ENCODE data around the gene LSMEM2. TPM values are rescaled to one million over a fixed set of nuclear protein-coding genes. Genes with fewer than 3 reads are reported as not detected.
A peak's percentile ranks its signal among the peaks of the same experiment; 100 is the strongest.
"Not testable (repeated sequence)": the region's sequence is repeated elsewhere in the genome, so short reads cannot be mapped to it uniquely, and the experiment has no call there.

LSMEM2 gene
- polyA plus RNA-seq, 1 donor: 0.58 TPM

- DNase-seq: no peak
Measured at GRCh38 chr3:50264964-50265485, 13.9 kb upstream of the LSMEM2 start.

DNA sequence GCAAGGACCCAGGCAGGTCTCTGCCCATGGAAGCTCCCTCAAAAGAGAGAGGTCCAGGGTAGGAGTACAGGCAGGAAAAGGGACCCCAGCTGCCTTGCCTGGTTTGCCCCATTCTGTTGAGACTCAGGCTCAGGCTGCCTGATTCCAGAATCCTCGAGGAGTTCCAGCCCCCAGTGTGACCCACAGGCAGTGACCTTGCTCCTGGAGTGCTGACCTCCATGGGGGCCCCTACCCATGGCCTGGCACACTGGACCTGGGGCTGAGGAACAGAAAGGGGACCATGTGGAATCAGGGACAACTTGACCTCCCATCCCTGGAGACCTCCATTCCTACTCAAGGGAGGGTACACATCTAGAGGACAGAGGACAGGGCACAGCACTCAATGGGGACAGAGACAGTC, 13.3 kb upstream of the LSMEM2 start:
- DNase-seq: no peak

- no peak for DNase-seq
Measured at GRCh38 chr3:50266017-50266416, 12.9 kb upstream of the LSMEM2 start.

DNA sequence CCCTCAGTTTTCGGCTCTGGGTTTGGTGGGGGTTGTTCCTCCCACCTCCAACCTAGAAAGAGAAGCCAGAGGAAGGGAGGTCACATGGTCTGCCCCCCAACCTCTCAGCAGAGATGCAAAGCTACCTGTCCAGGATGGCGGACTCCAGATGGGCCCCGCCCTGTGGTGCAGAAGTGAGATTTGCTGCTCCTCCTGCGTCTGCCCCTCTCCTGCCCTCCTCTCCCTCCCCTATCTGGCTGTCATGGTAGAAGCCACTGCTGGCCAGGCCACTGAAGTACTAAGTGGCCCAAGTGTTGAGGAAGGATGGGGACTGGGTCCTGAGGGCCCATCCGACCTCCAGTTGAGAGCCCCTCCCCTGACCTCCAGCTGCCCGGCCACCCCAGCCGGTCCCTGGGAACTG, 12.1 kb upstream of the LSMEM2 start:
- no peak for DNase-seq

DNA sequence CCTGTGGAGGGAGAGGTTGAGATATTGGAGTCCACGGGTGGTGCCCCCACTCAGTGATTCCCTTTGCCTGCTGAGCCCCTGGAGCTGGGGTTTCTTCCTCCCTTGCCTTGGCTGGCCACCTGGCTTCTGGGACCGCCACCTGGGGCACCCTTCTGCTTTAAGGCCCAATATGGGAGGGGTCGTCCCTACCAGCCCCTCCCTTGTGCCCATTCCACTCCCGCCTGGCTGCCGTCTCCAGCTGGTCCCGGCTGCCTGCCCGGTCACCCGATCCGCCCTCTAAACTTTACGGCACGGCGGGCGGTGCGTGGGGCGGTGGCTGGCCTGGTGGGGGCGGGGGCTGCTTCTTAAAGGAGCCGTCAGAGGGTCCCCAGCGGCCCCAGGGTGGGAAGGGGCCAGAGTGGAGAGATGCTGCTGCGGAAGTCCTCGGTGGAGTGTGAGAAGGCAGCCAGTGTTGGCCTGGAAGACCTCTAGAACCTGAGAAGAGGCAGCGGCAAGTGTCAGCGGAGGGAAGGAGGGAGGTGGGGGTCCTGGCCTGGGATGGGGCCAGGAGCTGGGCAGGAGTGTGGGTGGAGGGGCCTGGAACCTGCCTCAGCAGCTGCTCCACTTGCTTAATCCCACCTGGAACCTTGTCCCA, 11.5 kb upstream of the LSMEM2 start:
- DNase-seq: peak; percentile 73

- DNase-seq: no peak
Measured at GRCh38 chr3:50268276-50268675, 10.6 kb upstream of the LSMEM2 start.

- DNase-seq: no peak
Measured at GRCh38 chr3:50268703-50269451, 10.0 kb upstream of the LSMEM2 start, which contains the start of gene SEMA3B. Gene SEMA3B (plus strand): TSS chr3:50269147. CDS start chr3:50269241, 94 bp downstream.

DNA sequence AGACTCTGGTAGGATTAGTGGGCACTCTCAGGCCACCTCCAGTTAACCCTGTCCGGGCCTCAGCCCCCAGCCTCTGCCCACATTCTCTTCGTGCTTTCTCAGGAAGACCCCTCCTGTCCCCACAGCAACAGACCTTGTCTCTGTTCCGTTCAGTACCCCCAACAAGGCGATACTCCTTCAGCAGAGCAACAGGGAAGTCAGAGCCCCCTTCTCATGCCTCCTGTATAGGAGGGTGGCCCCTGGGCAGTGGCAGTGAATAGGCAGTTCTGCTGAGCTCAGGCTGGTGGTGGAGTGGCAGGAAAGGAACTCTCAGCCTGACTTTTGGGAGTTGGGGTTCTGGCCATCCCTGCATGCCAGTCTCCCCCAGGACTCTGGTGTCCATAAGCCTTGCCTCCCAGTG, 9.4 kb upstream of the LSMEM2 start:
- DNase-seq: no peak

GRCh38 chr3:50269977-50270413, 8.9 kb upstream of the LSMEM2 start:
- DNase-seq: no peak

- no peak for DNase-seq
Measured at GRCh38 chr3:50270422-50271224, 8.3 kb upstream of the LSMEM2 start.

DNA sequence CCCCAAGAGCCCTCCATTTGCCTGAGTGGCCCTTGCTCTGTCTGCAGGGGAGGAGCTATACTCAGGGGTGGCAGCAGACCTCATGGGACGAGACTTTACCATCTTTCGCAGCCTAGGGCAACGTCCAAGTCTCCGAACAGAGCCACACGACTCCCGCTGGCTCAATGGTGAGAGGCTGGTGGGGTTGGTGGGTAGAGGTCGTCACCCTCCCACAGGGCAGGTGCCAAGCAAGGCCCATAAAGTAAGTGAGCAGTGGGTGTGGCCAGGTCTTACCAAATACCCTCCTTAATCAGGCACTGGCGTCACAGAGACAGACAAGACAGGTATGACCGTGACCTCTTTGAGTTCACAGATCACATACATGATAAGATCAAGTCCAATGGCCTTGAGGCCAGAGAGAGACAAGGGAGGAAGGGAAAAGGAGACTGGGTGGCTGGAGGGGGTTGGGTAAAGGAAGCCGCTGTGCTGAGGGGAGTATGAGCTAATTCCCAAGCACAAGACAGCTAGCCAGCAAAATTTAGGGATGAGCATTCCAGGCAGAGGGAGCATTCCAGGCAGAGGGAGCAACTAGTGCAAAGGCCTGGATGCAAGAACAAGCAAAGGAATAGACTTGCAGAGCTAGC, 7.5 kb upstream of the LSMEM2 start:
- DNase-seq: no peak

DNA sequence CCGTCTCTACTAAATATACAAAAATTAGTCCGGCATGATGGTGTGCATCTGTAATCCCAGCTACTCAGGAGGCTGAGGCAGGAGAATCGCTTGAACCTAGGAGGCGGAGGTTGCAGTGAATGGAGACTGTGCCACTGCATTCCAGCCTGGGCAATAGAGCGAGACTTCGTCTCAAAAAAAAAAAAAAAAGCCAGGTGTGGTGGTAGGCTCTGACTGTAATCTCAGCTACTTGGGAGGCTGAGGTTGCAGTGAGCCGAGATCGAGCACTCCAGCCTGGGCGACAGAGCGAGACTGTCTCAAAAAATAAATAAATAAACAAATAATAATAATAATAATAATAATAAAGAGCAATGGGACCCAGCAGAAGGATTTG, 6.4 kb upstream of the LSMEM2 start:
- not testable (repeated sequence) for DNase-seq

GRCh38 chr3:50272911-50273688, 5.8 kb upstream of the LSMEM2 start:
- DNase-seq: peak; percentile 84

DNA sequence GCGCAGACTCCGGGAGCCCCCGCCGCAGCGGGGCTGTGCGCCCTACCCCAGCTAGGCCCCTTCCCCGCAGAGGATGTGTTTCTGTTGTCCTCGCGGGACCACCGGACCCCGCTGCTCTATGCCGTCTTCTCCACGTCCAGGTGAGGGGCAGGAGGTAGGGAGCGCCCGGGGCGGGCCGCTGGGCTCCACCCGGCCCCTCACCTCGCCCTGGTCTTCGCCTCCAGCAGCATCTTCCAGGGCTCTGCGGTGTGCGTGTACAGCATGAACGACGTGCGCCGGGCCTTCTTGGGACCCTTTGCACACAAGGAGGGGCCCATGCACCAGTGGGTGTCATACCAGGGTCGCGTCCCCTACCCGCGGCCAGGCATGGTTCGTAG, 5.2 kb upstream of the LSMEM2 start:
- no peak for DNase-seq

- no peak for DNase-seq
Measured at GRCh38 chr3:50274371-50275104, 4.3 kb upstream of the LSMEM2 start.

GRCh38 chr3:50275141-50275995, 3.5 kb upstream of the LSMEM2 start:
- DNase-seq: no peak

- no peak for DNase-seq
Measured at GRCh38 chr3:50275996-50276761, 2.7 kb upstream of the LSMEM2 start.

GRCh38 chr3:50276762-50277101, 2.2 kb upstream of the LSMEM2 start:
- no peak for DNase-seq

Data from left kidney (tissue), 2 donors.